Tibial artery (tissue), 4 donors: ENCODE measurements around the gene GRIN3A.

Experiments
- DNase-seq, 2 donors: peaks; one replicate each; pipeline ENCODE4 v3.0.0-alpha.2; 2019
- H3K27ac ChIP-seq, 2 donors: fragments of 200-600 bp; sonication (generic) in 1 of 2; 1 replicate in 1 of 2; 2 replicates in 1 of 2; pipeline ENCODE4 v1.5.1; 2018 to 2019; ENCODE audit warnings: mild to moderate bottlenecking in 1 of 2
- H3K27me3 ChIP-seq, 2 donors: fragments of 200-600 bp; sonication (generic) in 1 of 2; one replicate each; pipeline versions ENCODE4 v1.5.1 to v1.6.0; 2016 to 2019
- H3K36me3 ChIP-seq, 3 donors: fragments of 200-600 bp; sonication (generic) in 2 of 3; one replicate each; pipeline ENCODE4 v1.5.1; 2016 to 2019; ENCODE audit warnings: mild to moderate bottlenecking in 2 of 3
- H3K4me1 ChIP-seq, 4 donors: fragments of 200-600 bp; sonication (generic) in 2 of 4; 1 replicate in 3 of 4; 2 replicates in 1 of 4; pipeline ENCODE4 v1.5.1; 2016 to 2019
- H3K4me3 ChIP-seq, 2 donors: fragments of 200-600 bp; sonication (generic) in 1 of 2; 1 replicate in 1 of 2; 2 replicates in 1 of 2; pipeline ENCODE4 v1.5.1; 2018 to 2019; ENCODE audit warnings: mild to moderate bottlenecking in 2 of 2
- H3K9me3 ChIP-seq, 3 donors: fragments of 200-600 bp; sonication (generic) in 1 of 3; one replicate each; pipeline ENCODE4 v1.5.1; 2016 to 2019
- CTCF ChIP-seq, 2 experiments: fragments of 200-600 bp in 1 of 2; fragments of 450-650 bp in 1 of 2; IDR thresholded peaks; one replicate each; pipeline ENCODE4 v1.5.1; 2017 to 2019; ENCODE audit warnings: antibody characterized with exemption in 2 of 2, mild to moderate bottlenecking in 1 of 2, moderate library complexity in 1 of 2
- intact Hi-C: fragments of 100-400 bp; cut with DNase I; formaldehyde crosslinking; loops from one replicate; pipeline ENCODE4 v1.15.0; 2023; ENCODE audit warnings: low total_unique reads

The GRIN3A gene

GRCh38 chr9:101671567-101671966, 66.9 kb downstream of the GRIN3A start:
- intact Hi-C loops, result no loop called here
- no peaks in the 10 kb centered on the region for H3K27me3 ChIP-seq
- TF ChIP-seq CTCF (IDR thresholded peaks at IDR 0.05), result no peak

DNA sequence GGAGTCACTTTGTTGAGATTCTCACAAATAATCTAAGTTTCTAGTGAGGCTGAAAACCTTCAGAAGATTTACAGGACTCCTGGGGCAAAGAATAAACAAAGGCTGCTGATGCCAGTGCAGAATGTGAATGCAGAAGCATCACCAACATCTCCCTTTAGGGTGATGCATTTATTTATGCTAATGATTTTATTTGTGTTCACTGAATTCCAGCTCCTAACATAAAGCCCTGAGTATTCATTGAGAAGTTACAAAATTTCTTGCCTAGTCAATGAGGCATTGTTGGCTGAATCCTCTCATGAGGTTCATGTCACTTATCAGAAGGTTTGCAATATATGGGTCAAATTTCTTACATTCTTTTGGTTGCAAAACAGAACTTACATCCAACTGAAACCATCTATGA, 70.0 kb downstream of the GRIN3A start:
- no peaks in the 10 kb centered on the region for H3K27me3 ChIP-seq
- no peaks in the 10 kb centered on the region for H3K4me1 ChIP-seq
- H3K36me3 ChIP-seq, result no peaks in the 10 kb centered on the region
- H3K4me3 ChIP-seq, result no peak overlapping the region
- no peak overlapping the region for H3K27ac ChIP-seq
- no peak for TF ChIP-seq CTCF (IDR thresholded peaks at IDR 0.05)
- intact Hi-C loops, result no loop called here
- no peak for DNase-seq
- H3K9me3 ChIP-seq, result no peaks in the 10 kb centered on the region

More at GRCh38 chr9:101671567-101671966, 66.9 kb downstream of the GRIN3A start:
- H3K4me3 ChIP-seq, result no peak overlapping the region
- no peak overlapping the region for H3K27ac ChIP-seq
- no peaks in the 10 kb centered on the region for H3K36me3 ChIP-seq
- H3K4me1 ChIP-seq, result no peaks in the 10 kb centered on the region
- H3K9me3 ChIP-seq, result no peaks in the 10 kb centered on the region
- no peak for DNase-seq

DNA sequence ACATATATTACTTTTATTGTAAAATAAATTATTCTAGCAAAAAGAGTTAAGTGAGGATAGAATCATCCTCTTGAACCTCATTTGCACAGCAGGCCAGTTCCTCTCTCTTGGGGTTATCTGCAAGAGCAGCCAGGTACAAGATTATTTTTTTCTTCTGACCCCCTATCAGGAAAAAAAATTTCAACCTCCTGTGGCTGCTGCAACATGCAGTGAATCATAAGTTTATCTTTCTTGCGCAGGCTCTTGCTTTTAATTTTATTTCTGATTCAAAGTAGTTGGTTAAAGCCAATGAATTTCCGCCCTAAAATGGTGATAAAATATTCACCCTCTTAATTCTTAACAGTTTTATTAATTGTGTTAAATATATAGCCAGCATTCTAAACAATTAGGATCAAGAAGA, 74.0 kb downstream of the GRIN3A start:
- Histone ChIP-seq H3K27ac (no peak overlapping the region), H3K4me1 (no peaks in the 10 kb centered on the region), H3K27me3 (no peaks in the 10 kb centered on the region), H3K4me3 (no peak overlapping the region), H3K36me3 (no peaks in the 10 kb centered on the region), H3K9me3 (no peaks in the 10 kb centered on the region)
- no peak for DNase-seq
- no peak for TF ChIP-seq CTCF (IDR thresholded peaks at IDR 0.05)
- intact Hi-C loops, result no loop called here

DNA sequence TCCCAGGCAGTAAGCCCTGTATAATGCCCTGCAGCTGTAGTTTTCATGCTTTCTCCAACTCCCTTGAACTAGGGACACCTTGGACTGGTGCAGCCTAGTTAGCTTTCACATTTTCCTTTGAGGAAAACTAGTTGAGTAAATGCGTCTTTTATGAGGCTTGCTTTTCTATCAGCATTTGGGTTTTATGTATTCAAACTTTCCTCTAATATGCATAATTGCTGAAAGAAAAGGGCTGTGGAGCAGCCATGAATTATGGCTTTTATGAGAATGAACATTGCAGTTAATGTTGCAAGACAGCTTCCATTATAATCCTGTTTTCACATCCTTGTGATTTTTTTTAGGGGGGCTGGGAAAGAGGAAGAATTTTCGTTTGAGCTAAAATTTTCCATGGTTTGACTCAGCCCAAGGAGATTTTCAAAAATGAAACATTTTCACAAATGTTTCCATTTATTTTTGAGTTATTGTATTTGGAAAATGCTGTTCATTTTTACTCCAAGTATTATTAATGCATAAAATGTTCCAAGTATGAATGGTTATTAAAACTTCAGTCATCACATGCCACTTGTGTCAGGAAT, 85.8 kb downstream of the GRIN3A start:
- no peak for DNase-seq
- no peaks in the 10 kb centered on the region for H3K27me3 ChIP-seq
- intact Hi-C loops, result no loop called here
- H3K4me1 ChIP-seq, result no peaks in the 10 kb centered on the region
- H3K36me3 ChIP-seq, result no peaks in the 10 kb centered on the region
- no peak for TF ChIP-seq CTCF (IDR thresholded peaks at IDR 0.05)
- no peak overlapping the region for H3K27ac ChIP-seq
- H3K9me3 ChIP-seq, result no peaks in the 10 kb centered on the region
- H3K4me3 ChIP-seq, result no peak overlapping the region

DNA sequence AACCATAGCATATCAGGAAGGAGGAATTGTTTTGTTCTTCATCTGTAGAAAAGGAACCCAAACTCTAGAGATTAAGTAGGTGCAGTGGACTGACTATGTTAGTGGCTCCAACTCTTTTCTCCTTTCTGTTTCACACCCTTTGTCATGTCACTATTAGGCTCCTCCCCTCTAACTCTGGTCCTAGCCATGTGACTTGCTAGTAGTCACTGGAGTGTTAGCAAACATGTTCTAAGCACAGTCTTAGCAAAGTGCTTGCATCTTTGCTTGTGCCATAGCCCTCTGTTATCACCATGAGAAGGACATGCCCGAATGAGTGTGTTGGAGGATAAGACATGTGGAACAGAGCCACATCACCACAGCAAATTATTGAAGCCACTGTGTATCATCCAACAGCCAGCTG, 88.3 kb downstream of the GRIN3A start:
- Histone ChIP-seq H3K27me3 (no peaks in the 10 kb centered on the region), H3K4me1 (no peaks in the 10 kb centered on the region), H3K9me3 (no peaks in the 10 kb centered on the region), H3K4me3 (no peak overlapping the region), H3K36me3 (no peaks in the 10 kb centered on the region), H3K27ac (no peak overlapping the region)
- TF ChIP-seq CTCF (IDR thresholded peaks at IDR 0.05), result no peak
- intact Hi-C loops, result no loop called here
- no peak for DNase-seq

DNA sequence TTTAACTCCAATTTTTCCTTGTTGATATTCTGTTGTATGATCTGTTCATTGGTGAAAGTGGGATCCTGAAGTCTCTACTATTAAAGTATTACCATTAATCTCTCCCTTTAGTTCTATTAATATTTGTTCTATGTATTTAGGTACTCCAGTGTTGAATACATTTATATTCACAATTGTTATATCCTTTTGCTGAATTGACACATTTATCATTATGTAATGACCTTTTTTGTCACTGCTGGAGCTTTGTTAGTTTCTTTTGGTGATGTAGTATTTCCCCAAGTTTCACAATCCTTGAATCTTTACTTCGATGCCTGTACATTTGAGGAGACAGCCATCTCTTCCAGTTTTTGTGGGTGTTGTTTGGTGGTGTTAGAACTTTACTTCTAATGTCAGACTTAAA, 90.0 kb downstream of the GRIN3A start:
- no peak overlapping the region for H3K4me3 ChIP-seq
- H3K27ac ChIP-seq, result no peak overlapping the region
- TF ChIP-seq CTCF (IDR thresholded peaks at IDR 0.05), result no peak
- H3K36me3 ChIP-seq, result no peaks in the 10 kb centered on the region
- no peaks in the 10 kb centered on the region for H3K27me3 ChIP-seq
- no peak for DNase-seq
- intact Hi-C loops, result no loop called here
- no peaks in the 10 kb centered on the region for H3K9me3 ChIP-seq
- no peaks in the 10 kb centered on the region for H3K4me1 ChIP-seq
